HFF-Myc (cell line): ENCODE measurements around the gene AKAP6.

ENCODE experiments used
- DNase-seq: peaks from one replicate; pipeline ENCODE4 v3.0.0-alpha.2; 2011; ENCODE audit warnings: low read depth; ENCODE audit errors: extremely low read depth
- H3K4me3 ChIP-seq: replicated peaks from 2 replicates; pipeline ENCODE4 v1.5.1; 2011; ENCODE audit warnings: low read depth, mild to moderate bottlenecking, control low read depth, low read length
- TF ChIP-seq, protein P1 (sequence below): IDR thresholded peaks from 2 replicates; pipeline ENCODE4 v1.5.1; 2012; ENCODE audit warnings: mild to moderate bottlenecking, low read depth, low read length, control low read depth; ENCODE audit errors: missing control alignments

Gene AKAP6

DNA sequence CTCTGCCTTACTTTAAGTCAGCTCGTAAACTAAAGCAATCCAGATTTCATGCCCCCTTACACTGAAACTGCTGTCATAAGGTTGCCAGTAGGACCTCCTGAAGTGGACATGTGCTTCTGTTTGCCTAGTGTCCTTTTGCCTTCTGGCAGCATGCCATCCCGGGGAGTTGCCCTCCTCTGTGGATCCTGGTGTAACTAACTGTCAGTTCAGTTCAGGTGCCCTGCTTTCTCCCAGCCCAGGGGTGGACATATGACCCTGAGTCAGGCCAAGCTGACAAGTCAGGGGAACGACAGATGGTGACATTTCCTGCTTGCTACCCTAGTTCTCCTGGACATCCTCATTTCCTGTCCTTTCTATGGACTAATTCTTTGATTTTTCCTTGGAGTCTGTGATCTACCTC lies 25.6 kb downstream of the AKAP6 start:
- DNase-seq, result no peak
- TF ChIP-seq, protein P1, sequence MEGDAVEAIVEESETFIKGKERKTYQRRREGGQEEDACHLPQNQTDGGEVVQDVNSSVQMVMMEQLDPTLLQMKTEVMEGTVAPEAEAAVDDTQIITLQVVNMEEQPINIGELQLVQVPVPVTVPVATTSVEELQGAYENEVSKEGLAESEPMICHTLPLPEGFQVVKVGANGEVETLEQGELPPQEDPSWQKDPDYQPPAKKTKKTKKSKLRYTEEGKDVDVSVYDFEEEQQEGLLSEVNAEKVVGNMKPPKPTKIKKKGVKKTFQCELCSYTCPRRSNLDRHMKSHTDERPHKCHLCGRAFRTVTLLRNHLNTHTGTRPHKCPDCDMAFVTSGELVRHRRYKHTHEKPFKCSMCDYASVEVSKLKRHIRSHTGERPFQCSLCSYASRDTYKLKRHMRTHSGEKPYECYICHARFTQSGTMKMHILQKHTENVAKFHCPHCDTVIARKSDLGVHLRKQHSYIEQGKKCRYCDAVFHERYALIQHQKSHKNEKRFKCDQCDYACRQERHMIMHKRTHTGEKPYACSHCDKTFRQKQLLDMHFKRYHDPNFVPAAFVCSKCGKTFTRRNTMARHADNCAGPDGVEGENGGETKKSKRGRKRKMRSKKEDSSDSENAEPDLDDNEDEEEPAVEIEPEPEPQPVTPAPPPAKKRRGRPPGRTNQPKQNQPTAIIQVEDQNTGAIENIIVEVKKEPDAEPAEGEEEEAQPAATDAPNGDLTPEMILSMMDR, result no peak
- H3K4me3 ChIP-seq, result no peak overlapping the region

DNA sequence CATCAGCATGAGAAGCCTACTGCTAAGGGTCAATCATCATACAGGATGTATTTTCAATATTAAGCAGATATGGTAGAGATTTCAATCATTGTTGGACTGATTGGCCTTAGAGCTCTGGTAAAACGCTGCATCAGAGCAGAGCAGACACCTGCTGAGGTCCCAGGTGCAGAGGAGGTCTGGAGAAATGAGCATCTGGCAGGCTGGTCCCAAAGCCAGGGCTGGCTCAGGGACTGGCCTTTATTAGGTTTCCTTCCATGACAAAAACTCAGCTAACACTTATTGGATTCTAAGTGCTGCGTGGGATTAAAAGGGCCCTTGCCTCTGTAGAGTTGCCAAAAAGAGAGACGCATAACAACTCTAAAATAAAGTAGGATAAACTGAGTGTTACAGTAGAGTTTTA lies 29.7 kb downstream of the AKAP6 start:
- no peak overlapping the region for H3K4me3 ChIP-seq
- no peak for DNase-seq
- TF ChIP-seq, protein P1, result no peak

DNA sequence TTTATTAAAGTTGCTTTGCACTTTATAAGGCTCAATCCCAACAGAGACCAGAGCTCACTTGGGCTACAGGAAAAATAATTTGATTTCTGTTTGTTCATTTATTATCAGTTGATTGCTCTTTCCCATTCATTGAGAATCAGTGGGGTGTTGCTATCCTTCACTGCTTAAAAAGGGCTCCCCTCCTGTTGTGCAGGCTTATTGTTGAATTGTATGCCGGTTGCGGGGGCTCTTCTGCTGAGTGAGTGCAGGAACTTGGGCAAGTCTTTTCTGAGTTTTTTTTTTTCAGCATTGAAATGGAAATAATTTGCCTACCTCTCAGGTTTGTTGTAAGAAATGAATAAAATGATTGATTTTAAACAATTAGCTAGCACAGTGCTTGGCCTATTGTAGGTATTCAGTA lies 32.6 kb downstream of the AKAP6 start:
- no peak for DNase-seq
- TF ChIP-seq, protein P1, result no peak
- H3K4me3 ChIP-seq, result no peak overlapping the region

DNA sequence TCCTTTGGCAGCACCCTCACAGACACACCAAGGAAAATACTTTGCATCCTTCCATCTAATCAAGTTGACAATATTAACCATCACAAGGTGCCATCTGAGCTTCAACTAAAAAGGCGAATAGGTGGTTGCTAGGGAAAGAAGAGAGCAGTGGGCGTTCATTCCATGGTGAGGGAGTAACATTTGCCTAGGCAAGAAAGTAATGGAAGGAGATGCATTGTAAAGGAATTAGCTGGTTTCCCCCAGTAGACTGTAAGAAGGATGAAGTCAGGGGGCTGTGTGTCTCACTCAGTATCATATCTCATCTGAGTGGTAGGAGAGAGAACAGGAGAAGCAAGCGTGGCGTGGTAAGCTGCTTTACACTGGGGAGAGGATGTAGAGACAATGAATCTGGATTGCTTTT lies 34.7 kb downstream of the AKAP6 start:
- no peak overlapping the region for H3K4me3 ChIP-seq
- TF ChIP-seq, protein P1, result no peak
- no peak for DNase-seq

DNA sequence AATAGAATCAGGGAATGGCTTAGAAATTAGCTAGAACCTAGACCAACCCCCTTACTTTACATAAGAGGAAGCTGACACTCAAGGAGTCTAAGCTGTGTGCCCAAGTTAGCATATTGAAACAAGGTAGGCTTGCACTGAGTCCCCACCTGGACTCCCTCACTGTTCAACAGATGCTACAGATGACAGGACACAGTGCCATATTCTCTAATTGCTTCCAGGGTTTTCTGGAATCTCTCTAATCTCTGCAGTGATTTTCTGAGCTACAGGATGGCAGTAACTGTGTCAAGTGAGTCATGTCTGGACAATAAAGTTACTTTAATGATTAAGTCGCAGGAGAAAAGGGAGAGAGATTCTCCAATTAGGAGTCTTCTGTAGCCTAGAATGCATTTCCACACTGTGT lies 35.8 kb downstream of the AKAP6 start:
- no peak overlapping the region for H3K4me3 ChIP-seq
- no peak for DNase-seq
- TF ChIP-seq, protein P1, result no peak

DNA sequence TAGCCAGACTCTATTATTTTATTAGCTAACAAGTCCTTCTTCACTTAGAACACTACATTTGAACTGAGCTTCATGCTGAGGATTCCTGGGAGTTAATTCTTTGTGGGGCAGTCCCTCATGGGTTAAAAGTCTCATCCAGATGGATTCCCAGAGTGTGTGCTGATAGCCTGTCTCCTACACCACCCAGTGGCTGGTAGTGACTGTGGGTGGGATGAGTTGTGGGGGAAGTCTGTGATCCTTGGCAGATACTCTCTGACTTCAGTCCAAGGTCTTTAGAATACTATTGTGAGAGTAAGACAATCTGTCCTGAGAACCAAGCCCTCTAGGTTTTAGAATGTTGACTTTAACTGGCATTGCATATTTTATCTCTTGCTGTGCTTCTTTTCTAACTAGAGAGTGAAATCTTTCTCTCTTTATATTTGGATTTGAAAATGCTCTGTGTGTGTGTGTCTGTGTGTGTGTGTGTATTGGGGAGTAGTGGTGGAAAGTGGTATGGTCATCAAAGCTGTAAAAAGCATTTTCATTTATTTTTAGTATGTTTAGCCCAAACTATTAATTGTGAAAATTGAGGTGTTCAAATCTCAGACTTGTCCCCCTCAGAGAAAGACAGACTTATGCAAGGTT lies 37.3 kb downstream of the AKAP6 start:
- DNase-seq, result peak; percentile 30
- TF ChIP-seq, protein P1, result peak; percentile 31
- no peak overlapping the region for H3K4me3 ChIP-seq

DNA sequence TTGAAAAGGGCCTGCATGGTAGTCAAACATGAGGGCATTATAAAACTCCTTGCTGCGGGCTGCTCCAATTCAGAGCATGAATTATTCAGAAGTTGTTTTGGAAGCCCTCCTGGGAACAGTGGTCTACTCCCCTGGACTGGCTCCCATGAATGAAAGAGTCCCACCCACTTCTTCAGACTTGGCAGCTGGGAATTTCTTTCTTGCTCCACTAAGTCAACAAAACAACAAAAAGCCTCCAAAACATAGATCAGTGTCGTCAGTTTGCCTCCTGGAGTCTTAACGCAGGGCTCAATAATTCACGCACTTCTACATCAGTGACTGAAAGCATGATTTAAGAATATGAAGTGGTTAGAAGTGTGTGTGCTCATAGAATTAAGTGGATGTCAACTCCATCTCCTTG lies 37.9 kb downstream of the AKAP6 start:
- no peak for DNase-seq
- TF ChIP-seq, protein P1, result no peak
- no peak overlapping the region for H3K4me3 ChIP-seq
